Neural progenitor cell (in vitro differentiated cells): ENCODE measurements around the gene MACO1.

Source experiments
- CTCF ChIP-seq: fragments of 200-600 bp; sonication (generic); IDR thresholded peaks from 2 replicates; pipeline ENCODE4 v1.5.1; 2017; ENCODE audit warnings: antibody characterized with exemption, mild to moderate bottlenecking
- EZH2 ChIP-seq: fragments of 200-600 bp; sonication (generic); IDR thresholded peaks from 2 replicates; pipeline ENCODE4 v1.6.1; 2017; ENCODE audit warnings: antibody characterized with exemption, mild to moderate bottlenecking, moderate library complexity
- EZH2phosphoT487 ChIP-seq: fragments of 200-600 bp; sonication (generic); IDR thresholded peaks from 2 replicates; pipeline ENCODE4 v1.6.1; 2017; ENCODE audit warnings: antibody characterized with exemption

- TF ChIP-seq CTCF (no peak), EZH2 (no peak), EZH2phosphoT487 (no peak)
Observed at GRCh38 chr1:25439287-25439686, 8.6 kb downstream of the MACO1 start.
